GM19238 (cell line): ENCODE results near the gene SHISA5.
"Not testable (repeated sequence)": the region's sequence is repeated elsewhere in the genome, so short reads cannot be mapped to it uniquely, and the experiment has no call there.

Experiments used
- DNase-seq: peaks from one replicate; pipeline ENCODE4 v3.0.0; 2011; ENCODE audit warnings: low spot score; ENCODE audit not compliant: insufficient read length

The SHISA5 gene

DNA sequence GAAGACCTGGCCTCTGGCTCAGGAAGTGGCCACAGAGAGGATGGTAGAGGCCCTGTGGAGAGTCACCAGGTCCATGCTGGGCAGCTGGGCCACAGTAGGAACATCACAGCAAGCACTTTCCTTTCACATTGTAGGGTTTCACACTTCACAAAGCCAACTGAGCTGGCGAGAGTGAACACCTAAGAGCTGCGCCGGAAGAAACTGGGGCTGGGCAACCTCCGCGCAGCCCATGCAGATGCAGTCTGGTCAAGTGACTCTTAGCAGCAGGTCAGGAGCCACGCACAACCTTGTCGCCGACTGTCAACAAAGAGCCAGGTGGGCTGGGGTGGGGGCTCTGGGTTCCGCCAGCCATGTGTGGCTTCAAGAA is 15.3 kb upstream of the SHISA5 start:
- no peak for DNase-seq

DNA sequence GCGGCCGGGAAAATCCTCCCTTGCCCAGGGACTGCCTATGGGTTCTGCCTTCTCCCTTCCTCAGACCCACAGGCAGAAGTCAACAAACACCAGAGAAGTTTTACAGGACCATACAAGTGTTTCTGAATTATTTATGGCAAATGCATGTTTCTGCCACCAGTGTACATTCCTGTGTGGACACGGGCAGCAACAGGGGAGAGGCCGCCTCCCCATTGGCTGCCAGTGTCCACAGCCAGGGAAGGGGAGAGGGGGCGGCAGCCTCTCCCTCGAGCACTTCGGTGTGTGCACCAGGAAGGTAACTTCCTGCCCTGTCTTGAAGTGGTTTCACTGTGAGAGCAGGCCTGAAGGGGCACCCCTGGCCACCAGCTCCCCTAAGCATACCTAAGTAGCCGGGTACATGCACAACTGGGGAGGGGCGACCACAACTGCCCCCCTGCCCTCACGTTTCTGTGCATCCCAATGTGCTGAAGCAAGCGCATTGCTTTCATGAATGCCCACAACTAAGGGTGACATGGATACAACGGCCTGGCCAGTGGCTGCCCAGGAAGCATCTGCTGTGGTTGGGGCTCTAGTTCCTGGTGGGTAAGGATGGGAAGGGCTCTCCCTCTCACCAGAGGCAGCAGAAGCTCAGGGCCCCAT is 14.8 kb upstream of the SHISA5 start:
- DNase-seq: no peak

DNA sequence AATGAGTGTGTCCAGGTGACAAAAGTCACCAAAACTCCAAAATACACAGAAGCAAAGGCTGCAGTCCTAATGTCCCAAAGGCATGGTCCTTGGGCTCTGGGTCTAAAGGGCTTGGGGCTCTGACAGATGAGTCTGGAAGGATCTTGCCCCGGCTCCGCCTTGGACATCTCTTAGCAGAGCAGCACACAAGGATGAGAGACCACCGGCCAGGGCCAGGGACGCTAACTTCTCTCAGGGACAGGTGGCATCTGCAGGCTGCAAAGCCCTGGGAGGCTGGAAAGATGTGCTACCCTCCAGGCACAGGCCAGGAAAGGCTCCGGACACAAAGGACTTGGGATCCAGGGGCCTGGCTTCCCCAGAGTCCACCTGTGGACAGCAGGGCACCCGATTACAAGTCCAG is 14.1 kb upstream of the SHISA5 start:
- no peak for DNase-seq

DNA sequence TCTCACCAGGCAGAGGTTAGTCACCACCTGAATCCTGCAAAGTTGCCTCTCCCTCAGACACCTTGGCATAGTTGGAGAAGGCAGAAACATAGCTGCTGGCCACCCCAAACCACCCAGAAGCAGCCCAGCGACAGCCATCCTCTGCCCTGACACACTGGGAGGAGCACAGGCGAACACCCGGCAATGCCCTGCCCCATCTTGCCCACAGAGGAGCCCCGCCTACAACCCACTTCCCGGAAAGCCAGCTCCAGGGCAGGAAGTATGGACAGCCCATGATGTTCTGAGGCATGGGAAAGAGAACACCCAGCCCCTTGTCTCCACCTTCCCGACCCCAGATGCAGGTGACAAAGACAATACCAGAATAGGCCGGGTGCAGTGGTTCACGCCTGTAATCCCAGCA is 12.6 kb upstream of the SHISA5 start:
- DNase-seq: no peak

DNA sequence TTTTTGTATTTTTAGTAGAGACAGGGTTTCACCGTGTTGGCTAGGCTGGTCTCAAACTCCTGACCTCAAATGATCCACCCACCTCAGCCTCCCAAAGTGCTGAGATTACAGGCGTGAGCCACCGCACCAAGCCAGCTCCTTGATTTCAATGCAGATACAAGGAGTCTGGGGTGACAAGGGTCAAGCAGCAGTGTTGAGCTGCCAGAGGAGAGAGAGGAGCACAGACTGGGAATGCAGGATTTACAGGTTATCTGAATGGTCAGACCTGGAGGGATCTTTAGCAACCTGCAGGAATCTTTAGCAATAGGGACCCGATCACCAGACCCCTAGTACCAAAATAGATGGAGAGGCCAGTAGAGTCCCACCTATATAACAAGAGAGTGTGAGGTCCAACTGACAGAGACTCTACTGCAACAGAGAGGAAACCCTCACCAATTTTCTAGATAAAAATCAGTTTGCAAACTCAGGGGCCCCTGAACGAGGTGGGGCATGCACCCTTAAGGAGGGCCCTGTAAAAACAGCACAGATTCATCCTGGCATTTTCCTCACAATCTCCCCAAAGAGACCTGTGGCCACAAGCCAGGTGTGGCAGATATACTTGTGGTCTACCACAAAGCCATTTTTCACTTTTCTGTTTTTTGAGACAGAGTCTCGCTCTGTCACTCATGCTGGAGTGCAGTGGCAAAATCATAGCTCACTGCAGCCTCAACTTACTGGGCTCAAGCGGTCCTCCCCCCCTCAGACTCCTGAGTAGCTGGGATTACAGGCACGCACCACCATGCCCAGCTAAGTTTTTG is 10.7 kb upstream of the SHISA5 start:
- no peak for DNase-seq

DNA sequence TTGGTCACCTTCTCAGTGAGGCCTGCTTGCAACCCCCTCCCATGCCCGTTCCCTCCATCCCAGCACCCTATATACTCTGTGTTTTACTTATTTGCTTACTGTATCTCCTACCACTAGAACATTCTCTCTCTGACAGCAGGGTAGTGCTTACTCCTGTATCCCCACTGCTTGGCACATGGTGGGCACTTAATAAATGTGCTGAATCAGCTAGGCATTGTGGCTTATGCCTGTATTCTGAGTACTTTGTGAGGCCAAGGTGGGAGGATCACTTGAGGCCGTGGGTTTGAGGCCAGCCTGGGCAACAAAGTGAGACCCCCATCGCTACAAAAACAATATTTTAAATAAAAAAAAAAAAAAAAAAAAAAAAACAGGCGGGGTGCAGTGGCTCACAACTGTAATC is 7.6 kb upstream of the SHISA5 start:
- no peak for DNase-seq

DNA sequence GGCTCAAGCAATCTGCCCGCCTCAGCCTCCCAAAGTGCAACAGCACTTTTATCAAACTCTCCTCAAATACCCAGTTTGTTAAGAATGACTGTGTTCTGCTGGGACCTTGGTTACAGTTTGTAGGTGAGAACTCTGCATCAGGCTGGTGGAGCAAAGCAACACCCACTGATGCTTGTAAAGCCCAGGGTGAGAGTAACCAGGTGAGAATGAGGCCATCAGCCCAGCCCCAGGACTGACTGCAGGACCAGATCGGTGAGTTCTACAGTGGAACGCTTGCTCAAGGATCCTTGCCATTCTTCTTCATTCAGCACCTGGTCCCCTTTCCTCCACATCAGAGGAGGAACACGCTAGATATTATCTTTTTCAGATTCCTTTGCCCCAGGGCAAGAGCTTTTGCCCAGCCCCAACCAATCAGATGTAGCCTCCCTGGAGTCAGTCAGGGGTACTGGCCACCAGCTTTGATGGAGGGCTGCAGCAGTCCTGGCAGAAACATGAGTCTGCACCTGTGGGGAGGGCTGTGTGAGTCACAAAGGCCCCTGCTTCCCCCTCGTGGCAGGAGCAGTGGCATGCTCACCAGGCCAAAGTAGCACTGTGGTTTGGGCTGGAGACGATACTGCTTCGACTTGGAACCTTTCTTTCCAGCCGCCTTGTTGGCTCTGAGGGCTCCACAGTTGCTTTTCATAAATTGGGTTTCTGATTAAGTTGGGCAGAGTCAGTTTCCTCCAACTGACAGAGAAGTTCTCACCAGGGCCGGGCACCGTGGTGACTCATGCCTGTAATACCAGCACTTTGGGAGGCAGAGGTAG is 3.5 kb upstream of the SHISA5 start:
- peak; percentile 77 for DNase-seq

DNA sequence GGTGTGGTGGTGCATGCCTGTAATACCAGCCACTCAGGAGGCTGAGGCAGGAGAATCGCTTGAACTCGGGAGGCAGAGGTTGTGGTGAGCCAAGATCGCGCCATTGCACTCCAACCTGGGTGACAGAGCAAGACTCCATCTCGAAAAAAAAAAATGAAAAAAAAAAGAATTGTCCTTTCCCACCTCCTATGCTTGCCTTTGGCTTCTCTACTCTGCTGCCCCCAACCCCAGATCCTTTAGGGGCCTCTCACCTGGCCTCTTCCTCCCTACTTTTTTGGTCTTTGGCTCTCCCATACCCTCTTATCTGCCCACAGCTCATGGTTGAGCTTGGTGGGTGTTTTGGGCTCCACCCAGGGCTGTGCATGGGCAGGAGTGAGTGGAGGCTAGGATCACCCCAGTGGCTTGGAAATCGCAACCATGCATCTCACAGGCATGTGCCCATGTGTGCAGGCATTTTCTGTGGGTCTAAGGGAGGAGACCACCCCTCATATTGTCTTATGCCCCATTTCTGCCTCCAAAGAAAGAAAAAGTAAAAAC is 2.1 kb upstream of the SHISA5 start:
- no peak for DNase-seq

DNA sequence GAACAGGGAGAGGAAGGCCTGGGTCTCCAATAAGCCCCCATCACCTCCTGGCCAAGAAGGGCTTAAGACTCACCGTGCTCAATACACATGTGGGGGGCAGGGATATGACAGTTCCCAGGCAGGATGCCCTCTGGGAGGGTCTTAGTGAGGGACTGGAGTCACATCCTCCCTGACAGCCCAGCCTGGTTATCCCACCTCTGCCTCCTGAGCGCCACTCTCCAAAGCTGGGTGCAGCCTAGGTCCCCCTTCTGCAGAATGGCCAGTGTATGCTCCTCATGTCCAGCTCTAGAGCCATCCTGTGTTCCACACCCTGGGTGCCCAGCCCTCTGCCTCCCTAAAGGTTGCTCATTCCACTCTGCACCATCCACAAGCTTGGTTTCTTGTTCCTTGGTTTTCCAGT is 1.2 kb upstream of the SHISA5 start:
- DNase-seq: no peak

DNA sequence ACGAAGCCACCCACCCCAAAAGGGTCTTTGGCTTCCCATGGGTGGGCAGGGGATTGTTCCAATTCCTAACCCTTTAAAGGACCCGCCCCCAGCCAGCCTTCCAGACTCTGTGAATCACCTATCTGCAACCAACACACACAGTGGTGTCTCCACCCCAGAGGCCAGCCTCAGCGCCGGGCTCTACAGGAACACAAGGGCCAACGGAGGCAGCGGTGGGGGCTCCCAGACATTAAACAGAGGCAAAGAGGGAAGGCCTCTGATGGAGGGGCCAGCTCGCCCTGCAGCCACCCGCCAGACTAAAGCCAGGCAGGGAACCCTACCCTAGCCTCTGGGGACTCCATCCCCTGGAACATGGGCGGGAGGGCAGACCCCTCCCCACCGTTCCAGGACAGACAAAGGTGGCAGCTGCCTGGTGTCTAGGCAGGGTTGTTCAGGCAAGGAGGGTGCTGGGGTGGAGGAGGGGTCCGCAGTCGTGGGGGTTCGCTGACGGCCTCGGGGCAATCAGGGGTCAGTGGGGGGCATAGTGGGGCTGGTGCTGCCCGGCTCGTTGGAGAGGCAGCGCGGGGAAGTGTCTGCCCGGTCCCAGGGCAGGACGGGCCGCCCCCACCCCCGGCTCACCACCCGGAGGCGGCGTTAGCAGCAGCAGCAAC is 448 bp downstream of the SHISA5 start:
- no peak for DNase-seq

DNA sequence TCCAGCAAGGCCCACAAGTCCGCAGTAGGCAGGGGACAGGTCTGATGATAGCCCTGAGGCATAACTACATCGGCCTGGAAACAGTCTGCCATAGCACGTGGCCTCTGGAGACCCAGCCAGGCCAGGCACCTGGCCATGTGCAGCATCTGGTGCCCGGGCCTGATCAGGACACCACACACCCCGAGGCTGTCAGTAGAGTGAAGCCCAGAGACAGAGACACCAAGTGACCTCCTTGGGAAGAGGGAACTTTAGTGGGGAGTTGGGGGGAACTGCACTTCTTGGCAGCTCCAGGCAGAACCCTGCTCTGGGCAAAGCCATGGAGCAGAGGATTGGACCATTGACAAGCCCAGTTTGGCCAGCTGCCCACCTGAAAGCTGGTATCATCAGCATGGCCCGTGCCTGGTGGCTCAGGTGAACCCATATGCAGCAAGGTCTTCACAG is 1.2 kb downstream of the SHISA5 start:
- no peak for DNase-seq

DNA sequence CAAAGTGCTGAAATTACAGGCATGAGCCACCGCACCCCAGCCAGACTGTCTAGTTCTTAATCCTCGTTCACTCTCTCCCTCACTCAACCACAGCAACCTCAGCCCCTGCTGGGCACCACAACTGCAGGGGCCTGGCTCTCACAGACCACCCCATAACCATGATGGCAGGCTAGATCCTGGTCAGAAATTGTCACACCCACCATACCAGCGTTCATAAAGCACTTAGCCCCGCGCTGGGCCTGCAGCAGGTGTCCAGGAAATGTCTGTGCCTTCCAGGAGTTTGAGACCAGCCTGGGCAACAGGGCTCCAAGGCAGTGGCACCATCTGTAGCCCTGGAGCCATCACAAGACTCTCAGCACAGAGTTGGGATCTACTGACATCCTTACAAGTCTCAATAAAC is 1.9 kb downstream of the SHISA5 start:
- no peak for DNase-seq

DNA sequence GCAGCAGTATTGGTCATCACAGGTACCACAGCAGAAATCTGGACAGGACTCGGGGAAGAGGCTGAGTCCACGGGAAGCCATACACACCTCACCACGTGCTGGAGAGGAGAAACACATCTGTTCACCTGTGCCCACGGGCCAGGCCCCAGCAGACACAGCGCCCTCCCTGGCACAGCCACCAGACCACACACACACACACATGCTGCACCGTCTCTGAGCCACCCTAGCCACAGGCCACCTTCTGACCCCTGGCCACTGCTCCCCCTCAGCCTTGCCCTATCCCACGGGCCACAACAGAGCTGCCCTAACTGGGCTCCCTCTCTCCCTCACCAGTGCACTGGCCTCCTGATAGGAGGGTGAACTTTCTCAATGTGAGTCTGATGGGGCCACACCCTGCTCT is 2.8 kb downstream of the SHISA5 start:
- no peak for DNase-seq

DNA sequence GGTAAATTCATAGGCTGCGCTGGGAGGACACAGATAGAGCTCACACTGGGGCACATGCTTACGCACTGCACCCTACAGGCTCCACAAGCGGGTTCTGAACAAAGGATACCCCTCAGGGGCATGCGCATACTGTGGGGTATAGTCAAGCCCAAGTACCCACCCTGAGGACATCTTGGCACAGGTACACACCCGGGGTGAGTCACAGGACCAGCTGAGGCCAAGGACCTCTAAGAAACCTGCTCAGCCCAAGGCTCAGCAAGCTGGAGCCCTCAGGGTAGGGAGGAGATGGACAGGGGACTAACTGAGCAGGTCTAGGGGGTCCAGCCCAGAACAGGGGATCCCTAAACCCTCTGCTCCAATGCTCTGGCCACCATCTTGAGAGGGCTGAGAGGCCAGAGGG is 3.3 kb downstream of the SHISA5 start:
- no peak for DNase-seq

DNA sequence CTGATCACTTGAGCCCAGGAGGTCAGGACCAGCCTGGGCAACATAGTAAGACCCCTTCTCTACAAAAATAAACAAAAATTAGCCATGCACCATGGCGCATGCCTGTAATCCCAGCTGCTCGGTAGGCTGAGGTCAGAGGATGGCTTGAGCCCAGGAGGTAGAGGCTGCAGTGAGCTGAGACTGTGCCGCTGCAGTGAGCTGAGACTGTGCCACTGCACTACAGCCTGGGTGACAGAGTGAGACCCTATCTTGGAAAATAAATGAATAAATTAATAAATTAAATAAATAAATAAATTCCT is 10.8 kb downstream of the SHISA5 start:
- no peak for DNase-seq

DNA sequence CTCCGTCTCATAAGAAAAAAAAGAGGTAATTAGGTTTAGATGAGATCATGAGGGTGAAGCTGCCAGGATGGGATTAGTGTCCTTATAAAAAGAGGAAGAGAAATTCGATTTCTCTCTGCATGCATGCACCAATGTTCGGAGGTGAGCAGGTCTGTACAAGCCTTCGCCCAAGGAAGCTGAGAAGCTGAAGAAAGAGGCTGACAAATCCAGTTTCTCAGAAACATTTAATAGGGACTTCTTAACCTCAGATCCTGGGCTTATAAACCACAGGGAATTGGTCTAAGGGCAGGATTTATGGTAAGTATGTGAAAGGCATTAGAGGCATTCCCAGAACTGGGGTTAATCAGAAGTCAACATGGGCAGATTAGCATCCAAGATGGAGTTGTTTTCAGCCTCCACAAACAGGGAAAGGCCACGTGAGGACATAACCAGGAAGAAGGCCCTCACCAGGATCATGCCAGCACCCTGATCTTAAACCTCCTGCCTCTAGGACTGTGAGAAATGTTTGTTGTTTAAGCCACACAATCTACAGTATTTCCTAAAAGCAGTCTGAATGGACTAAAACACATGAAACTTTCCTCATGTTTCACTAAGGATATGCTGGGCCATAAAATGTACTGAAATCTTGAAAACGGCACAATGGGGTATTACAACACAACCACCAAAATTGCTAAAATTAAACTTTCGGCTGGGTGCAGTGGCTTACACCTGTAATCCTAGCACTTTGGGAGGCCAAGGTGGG is 11.3 kb downstream of the SHISA5 start:
- DNase-seq: no peak

DNA sequence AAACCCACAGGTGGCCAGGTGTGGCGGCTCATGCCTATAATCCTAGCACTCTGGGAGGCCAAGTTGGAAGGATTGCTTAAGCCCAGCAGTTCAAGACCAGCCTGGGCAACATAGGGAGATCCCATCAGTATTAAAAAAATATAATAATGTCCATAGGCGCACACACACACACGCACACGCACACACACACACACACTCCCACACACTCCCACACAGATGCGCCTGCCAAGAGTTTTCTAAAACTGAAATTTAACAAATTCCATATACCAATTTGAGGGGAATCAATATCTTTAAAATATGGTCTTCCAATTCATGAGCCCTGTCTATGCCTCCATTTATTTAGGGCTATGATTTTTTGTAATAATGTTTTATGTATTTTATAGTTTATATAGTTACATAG is 17.0 kb downstream of the SHISA5 start:
- DNase-seq: no peak

DNA sequence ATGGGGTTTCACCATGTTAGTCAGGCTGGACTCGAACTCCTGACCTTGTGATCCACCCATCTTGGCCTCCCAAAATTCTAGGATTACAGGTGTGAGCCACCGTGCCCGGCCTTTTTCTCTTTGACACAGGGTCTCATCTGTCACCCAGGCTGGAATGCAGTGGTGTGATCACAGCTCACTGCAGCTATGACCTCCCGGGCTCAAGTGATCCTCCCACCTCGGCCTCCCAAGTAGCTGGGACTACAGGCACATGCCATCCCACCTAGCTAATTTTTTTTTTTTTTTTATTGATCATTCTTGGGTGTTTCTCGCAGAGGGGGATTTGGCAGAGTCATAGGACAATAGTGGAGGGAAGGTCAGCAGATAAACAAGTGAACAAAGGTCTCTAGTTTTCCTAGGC is 21.2 kb downstream of the SHISA5 start:
- not testable (repeated sequence) for DNase-seq

DNA sequence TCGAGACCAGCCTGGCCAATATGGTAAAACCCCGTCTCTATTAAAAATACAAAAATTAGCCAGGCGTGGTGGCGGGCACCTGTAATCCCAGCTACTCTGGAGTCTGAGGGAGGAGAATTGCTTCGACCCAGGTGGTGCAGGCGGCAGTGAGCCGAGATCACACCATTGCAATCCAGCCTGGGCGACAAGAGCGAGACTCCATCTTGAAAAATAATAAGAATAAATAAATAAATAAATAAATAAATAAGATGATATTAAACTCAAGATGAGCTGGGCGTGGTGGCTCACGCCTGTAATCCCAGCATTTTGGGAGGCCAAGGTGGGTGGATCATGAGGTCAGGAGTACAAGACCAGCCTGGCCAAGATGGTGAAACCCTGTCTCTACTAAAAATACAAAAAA is 23.1 kb downstream of the SHISA5 start:
- DNase-seq: not testable (repeated sequence)

DNA sequence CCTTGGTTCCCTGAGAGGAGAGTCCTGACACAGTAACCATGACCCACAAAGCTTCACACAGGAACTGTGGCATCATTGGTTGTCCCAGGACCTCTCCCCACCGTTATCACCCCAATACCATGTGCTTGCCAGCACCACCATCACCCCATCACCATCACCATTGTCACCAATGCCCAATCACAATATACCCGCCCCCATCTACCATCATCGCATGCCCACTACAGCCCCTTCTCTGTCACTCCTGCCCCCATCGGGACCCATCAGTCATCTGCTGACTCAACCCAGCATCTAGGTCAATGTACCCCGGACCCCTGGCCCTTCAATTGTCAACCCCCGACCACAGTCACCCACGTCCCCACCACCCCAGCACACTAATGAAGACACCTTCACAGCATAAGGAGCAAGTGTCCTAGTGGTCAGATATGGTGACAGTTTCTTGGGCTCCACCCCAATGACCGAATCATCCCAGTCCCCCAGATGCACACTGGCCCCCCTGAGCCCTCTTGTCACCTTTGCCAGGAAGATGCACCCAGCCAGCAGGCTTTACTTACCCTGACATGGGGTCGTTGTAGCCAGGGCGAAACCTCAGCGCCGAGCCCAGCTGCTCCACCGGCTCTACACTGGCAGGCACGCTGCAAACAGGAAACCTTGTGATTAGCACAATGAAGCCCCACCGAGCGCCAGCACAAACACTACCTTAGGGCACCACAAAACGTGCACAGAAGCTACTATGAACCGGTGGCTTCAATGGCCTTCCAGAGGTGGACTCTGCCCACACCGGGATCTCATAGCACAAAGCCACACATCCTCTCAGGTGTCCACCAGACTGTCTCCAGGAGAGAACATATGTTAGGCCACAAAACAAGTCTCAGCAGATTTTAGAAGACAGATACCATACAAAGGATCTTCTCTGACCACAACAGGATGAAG is 25.1 kb downstream of the SHISA5 start:
- DNase-seq: no peak
